Trophoblast cell (in vitro differentiated cells and primary cell): ENCODE measurements around the gene LRP2.

Experiments
- DNase-seq, 2 donors: peaks; one replicate each; pipeline ENCODE4 v3.0.0-alpha.2; 2016
- H2AFZ ChIP-seq: 2 replicates; pipeline ENCODE4 v1.6.1; 2013; ENCODE audit warnings: low read length, moderate library complexity, mild to moderate bottlenecking; ENCODE audit not compliant: insufficient read depth, poor library complexity
- H2AK5ac ChIP-seq: 2 replicates; pipeline ENCODE4 v1.6.1; 2013; ENCODE audit warnings: mild to moderate bottlenecking, low read length
- H2BK120ac ChIP-seq: 2 replicates; pipeline ENCODE4 v1.6.1; 2013; ENCODE audit warnings: low read length, mild to moderate bottlenecking, moderate library complexity; ENCODE audit not compliant: insufficient read depth, poor library complexity
- H2BK12ac ChIP-seq: 2 replicates; pipeline ENCODE4 v1.6.1; 2013; ENCODE audit warnings: mild to moderate bottlenecking, low read length, moderate library complexity
- H2BK5ac ChIP-seq: 2 replicates; pipeline ENCODE4 v1.6.1; 2013; ENCODE audit warnings: low read length, low read depth, moderate library complexity, mild to moderate bottlenecking; ENCODE audit not compliant: poor library complexity
- H3K14ac ChIP-seq: 2 replicates; pipeline ENCODE4 v1.6.1; 2013; ENCODE audit warnings: mild to moderate bottlenecking, low read length
- H3K18ac ChIP-seq: 2 replicates; pipeline ENCODE4 v1.6.1; 2013; ENCODE audit warnings: mild to moderate bottlenecking, low read length
- H3K23ac ChIP-seq: 2 replicates; pipeline ENCODE4 v1.6.1; 2013; ENCODE audit warnings: low read length
- H3K27ac ChIP-seq: 2 replicates; pipeline ENCODE4 v1.5.1; 2013; ENCODE audit warnings: low read depth, mild to moderate bottlenecking, inconsistent platforms, low read length, moderate library complexity
- H3K27me3 ChIP-seq: 2 replicates; pipeline ENCODE4 v1.6.1; 2013; ENCODE audit warnings: inconsistent platforms, mild to moderate bottlenecking, low read length, moderate library complexity; ENCODE audit not compliant: insufficient read depth
- H3K36me3 ChIP-seq, 2 experiments: 1 replicate in 1 of 2; 2 replicates in 1 of 2; pipeline ENCODE4 v1.6.1; 2013; ENCODE audit warnings: low read length in 2 of 2, mild to moderate bottlenecking in 2 of 2, moderate library complexity in 1 of 2; ENCODE audit not compliant: insufficient read depth in 2 of 2, control insufficient read depth in 1 of 2
- H3K4ac ChIP-seq: 2 replicates; pipeline ENCODE4 v1.6.1; 2013; ENCODE audit warnings: low read depth, mild to moderate bottlenecking, low read length, moderate library complexity
- H3K4me1 ChIP-seq, 2 experiments: 1 replicate in 1 of 2; 2 replicates in 1 of 2; pipeline ENCODE4 v1.6.1; 2013; ENCODE audit warnings: low read length in 2 of 2, mild to moderate bottlenecking in 2 of 2, moderate library complexity in 1 of 2; ENCODE audit not compliant: insufficient read depth in 2 of 2, control insufficient read depth in 1 of 2
- H3K4me2 ChIP-seq: 2 replicates; pipeline ENCODE4 v1.6.1; 2013; ENCODE audit warnings: inconsistent platforms, mild to moderate bottlenecking, low read length, moderate library complexity
- H3K4me3 ChIP-seq: 2 replicates; pipeline ENCODE4 v1.5.1; 2013; ENCODE audit warnings: mild to moderate bottlenecking, low read depth, low read length, inconsistent platforms
- H3K79me1 ChIP-seq: one replicate; pipeline ENCODE4 v1.6.1; 2013; ENCODE audit warnings: low read length
- H3K79me2 ChIP-seq: 2 replicates; pipeline ENCODE4 v1.6.1; 2013; ENCODE audit warnings: low read length, mild to moderate bottlenecking; ENCODE audit not compliant: control insufficient read depth, insufficient read depth, poor library complexity
- H3K9ac ChIP-seq: 2 replicates; pipeline ENCODE4 v1.6.1; 2013; ENCODE audit warnings: mild to moderate bottlenecking, low read length
- H3K9me3 ChIP-seq: 2 replicates; pipeline ENCODE4 v1.6.1; 2013; ENCODE audit warnings: low read depth, mild to moderate bottlenecking, control low read depth, inconsistent platforms, low read length; ENCODE audit not compliant: insufficient read depth
- H4K12ac ChIP-seq: 2 replicates; pipeline ENCODE4 v1.6.1; 2013; ENCODE audit warnings: low read depth, mild to moderate bottlenecking, low read length, moderate library complexity
- H4K8ac ChIP-seq: 2 replicates; pipeline ENCODE4 v1.6.1; 2013; ENCODE audit warnings: low read depth, mild to moderate bottlenecking, low read length, moderate library complexity
- H4K91ac ChIP-seq: one replicate; pipeline ENCODE4 v1.6.1; 2013; ENCODE audit warnings: low read depth, mild to moderate bottlenecking, low read length, moderate library complexity
- WGBS: extraction: QIAGEN DNeasy Blood & Tissue Kit; methylation state at CpG from one replicate; pipeline ENCODE4 v1.1.7; 2013; ENCODE audit warnings: missing lambda C conversion rate; ENCODE audit not compliant: insufficient read length, insufficient coverage; ENCODE audit errors: extremely low coverage; 5-methylcytosine and 5-hydroxymethylcytosine counted together

Gene LRP2

DNA sequence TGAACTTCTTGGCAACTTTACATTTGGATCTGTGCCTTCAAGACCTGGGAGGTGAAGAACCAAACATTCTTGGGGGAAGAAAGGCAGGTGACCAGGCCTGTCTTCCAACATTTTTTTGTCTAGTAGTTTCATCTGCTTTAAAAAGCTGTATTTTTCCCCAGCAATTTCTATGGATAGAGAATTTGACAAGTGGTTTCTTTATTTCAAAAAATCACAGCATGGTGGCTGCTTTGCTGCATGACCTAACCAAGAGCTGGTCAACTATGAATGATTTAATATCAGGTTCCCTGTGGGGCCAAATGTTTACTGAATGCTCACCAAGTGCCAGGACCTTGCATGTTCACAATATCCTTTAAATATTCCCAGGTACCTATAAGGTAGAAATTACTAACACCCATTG, 19.1 kb downstream of the LRP2 start:
- Histone ChIP-seq H3K9ac (no peak overlapping the region), H4K12ac (no peak overlapping the region), H2BK12ac (no peak overlapping the region), H3K27ac (no peak overlapping the region), H3K9me3 (no peaks in the 10 kb centered on the region), H3K4me1 (no peaks in the 10 kb centered on the region), H2AK5ac (no peak overlapping the region), H3K36me3 (no peaks in the 10 kb centered on the region), H3K4ac (no peak overlapping the region), H3K79me1 (no peaks in the 10 kb centered on the region), H3K23ac (no peak overlapping the region), H3K79me2 (no peaks in the 10 kb centered on the region), H3K4me2 (no peak overlapping the region), H3K4me3 (no peak overlapping the region), H4K91ac (no peak overlapping the region), H2BK120ac (no peak overlapping the region), H3K27me3 (no peaks in the 10 kb centered on the region), H2AFZ (no peak overlapping the region), H4K8ac (no peak overlapping the region), H3K14ac (no peak overlapping the region), H3K18ac (no peak overlapping the region), H2BK5ac (no peak overlapping the region)
- DNase-seq = no peak

DNA sequence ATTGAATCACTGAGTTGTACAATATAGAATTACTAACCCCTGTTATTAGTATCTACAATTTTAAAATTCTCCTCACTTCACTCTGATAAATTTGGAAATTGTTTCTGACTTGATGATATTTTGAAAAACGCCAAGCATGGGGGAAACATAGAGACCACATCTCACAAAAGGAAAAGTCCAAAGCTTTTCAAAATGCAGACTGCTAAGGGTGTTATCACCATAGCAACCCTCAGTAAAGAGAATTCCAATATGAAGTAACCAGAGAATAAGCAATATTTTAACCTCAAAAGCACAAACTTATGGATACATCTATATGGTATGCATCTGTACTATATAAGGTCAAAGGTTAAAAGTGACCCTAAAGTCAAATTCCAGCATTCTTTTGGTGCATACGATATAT, 22.7 kb downstream of the LRP2 start:
- H3K4me1 ChIP-seq = peaks cover 0 to 3% of the 10 kb centered on the region in 2 experiments
- H3K79me1 ChIP-seq = no peaks in the 10 kb centered on the region
- H2BK5ac ChIP-seq = no peak overlapping the region
- H3K36me3 ChIP-seq = no peaks in the 10 kb centered on the region
- no peak overlapping the region for H3K4me2 ChIP-seq
- H3K18ac ChIP-seq = no peak overlapping the region
- H3K4ac ChIP-seq = no peak overlapping the region
- no peaks in the 10 kb centered on the region for H3K27me3 ChIP-seq
- no peaks in the 10 kb centered on the region for H3K9me3 ChIP-seq
- no peaks in the 10 kb centered on the region for H3K79me2 ChIP-seq
- no peak overlapping the region for H2AK5ac ChIP-seq
- H4K12ac ChIP-seq = no peak overlapping the region
- no peak overlapping the region for H2BK120ac ChIP-seq
- no CpG with 5 or more reads among the region's 2 CpGs for WGBS
- no peak for DNase-seq
- no peak overlapping the region for H2BK12ac ChIP-seq
- no peak overlapping the region for H3K4me3 ChIP-seq
- H2AFZ ChIP-seq = no peak overlapping the region
- no peak overlapping the region for H3K23ac ChIP-seq
- no peak overlapping the region for H3K9ac ChIP-seq
- H4K8ac ChIP-seq = no peak overlapping the region
- no peak overlapping the region for H3K27ac ChIP-seq
- no peak overlapping the region for H4K91ac ChIP-seq
- no peak overlapping the region for H3K14ac ChIP-seq

DNA sequence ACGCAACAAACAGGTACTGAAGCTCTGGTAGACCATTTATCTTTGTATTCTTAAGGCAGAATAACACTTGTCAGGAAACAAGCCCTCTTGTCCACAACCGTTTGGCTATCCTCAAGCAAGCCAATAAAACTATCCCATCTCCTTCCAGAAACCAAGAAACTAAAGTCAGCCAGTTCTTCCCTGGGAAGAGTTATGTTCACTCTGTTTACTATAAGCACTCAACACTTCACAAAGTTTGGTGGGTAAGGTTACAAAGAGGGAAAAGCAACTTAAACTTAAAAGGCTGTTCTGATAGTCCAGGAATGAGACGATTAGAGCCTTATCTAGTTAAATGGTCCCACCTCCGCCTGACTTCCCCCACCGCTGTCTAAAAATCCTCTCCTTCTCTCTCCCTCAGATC, 25.6 kb downstream of the LRP2 start:
- no peak overlapping the region for H3K4me2 ChIP-seq
- H4K91ac ChIP-seq = no peak overlapping the region
- no peaks in the 10 kb centered on the region for H3K36me3 ChIP-seq
- H2BK120ac ChIP-seq = no peak overlapping the region
- no peak overlapping the region for H3K27ac ChIP-seq
- H2AFZ ChIP-seq = no peak overlapping the region
- H2BK5ac ChIP-seq = no peak overlapping the region
- H2AK5ac ChIP-seq = no peak overlapping the region
- H3K18ac ChIP-seq = no peak overlapping the region
- H3K9me3 ChIP-seq = no peaks in the 10 kb centered on the region
- no peak overlapping the region for H3K4me3 ChIP-seq
- H3K27me3 ChIP-seq = no peaks in the 10 kb centered on the region
- no peak overlapping the region for H2BK12ac ChIP-seq
- no peak for DNase-seq
- H3K9ac ChIP-seq = no peak overlapping the region
- H4K8ac ChIP-seq = no peak overlapping the region
- no peak overlapping the region for H4K12ac ChIP-seq
- no peak overlapping the region for H3K14ac ChIP-seq
- H3K79me1 ChIP-seq = no peaks in the 10 kb centered on the region
- no peaks in the 10 kb centered on the region for H3K79me2 ChIP-seq
- H3K4ac ChIP-seq = no peak overlapping the region
- no CpG with 5 or more reads among the region's 5 CpGs for WGBS
- no peak overlapping the region for H3K23ac ChIP-seq
- H3K4me1 ChIP-seq = peaks cover 0 to 3% of the 10 kb centered on the region in 2 experiments

DNA sequence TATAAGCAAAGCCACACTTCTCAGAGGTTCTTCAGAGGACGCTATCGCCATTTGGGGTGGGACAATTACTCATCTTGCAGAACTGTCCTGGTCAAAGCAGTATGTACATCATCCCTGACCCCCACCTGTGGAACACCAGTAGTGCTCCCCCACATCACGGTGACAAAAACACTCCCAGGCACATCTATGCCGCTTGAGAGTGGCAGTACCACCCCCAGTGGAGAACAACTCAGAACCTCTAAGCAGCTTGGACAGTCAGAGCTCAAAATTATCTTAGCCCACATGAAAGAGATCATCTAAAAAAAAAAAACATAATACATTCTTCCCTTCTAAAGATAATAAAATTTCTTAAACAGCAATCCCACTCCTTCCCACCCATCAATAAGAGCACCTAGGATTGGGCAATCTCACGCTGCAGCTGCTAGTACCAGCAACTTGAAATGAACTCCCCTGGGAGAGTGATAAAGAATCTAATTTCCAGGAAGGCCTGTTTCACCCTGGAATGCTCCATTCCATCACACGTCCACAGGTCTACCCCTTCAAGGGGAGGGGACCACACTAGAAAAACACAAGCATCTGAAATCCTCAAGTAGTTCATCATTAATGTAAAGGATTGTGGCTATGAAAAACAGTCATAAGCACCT, 31.7 kb downstream of the LRP2 start:
- no peak overlapping the region for H3K27ac ChIP-seq
- no peak overlapping the region for H3K14ac ChIP-seq

More for the DNA sequence above, 31.7 kb downstream of the LRP2 start:
- H3K79me1 ChIP-seq = no peaks in the 10 kb centered on the region
- no peak overlapping the region for H3K4ac ChIP-seq
- no peak overlapping the region for H2AK5ac ChIP-seq
- H3K4me2 ChIP-seq = no peak overlapping the region
- no peak overlapping the region for H3K23ac ChIP-seq
- H3K9me3 ChIP-seq = no peaks in the 10 kb centered on the region
- H3K4me3 ChIP-seq = no peak overlapping the region
- no peaks in the 10 kb centered on the region for H3K36me3 ChIP-seq
- H2BK120ac ChIP-seq = no peak overlapping the region
- H2BK5ac ChIP-seq = no peak overlapping the region
- H3K79me2 ChIP-seq = no peaks in the 10 kb centered on the region
- no peaks in the 10 kb centered on the region for H3K4me1 ChIP-seq
- no peak overlapping the region for H3K9ac ChIP-seq
- H4K12ac ChIP-seq = no peak overlapping the region
- no peak for DNase-seq
- no peak overlapping the region for H3K18ac ChIP-seq
- no CpG with 5 or more reads among the region's 6 CpGs for WGBS
- no peaks in the 10 kb centered on the region for H3K27me3 ChIP-seq
- H4K8ac ChIP-seq = no peak overlapping the region
- H2BK12ac ChIP-seq = no peak overlapping the region
- H2AFZ ChIP-seq = no peak overlapping the region
- no peak overlapping the region for H4K91ac ChIP-seq
